ENCODE data around the gene CCDC148.

CCDC148 gene

GRCh38 chr2:158140201-158140600 is 316.4 kb downstream of the CCDC148 start:
- intact Hi-C loops (cut with DNase I): no loop called here
- no peak for DNase-seq

DNA sequence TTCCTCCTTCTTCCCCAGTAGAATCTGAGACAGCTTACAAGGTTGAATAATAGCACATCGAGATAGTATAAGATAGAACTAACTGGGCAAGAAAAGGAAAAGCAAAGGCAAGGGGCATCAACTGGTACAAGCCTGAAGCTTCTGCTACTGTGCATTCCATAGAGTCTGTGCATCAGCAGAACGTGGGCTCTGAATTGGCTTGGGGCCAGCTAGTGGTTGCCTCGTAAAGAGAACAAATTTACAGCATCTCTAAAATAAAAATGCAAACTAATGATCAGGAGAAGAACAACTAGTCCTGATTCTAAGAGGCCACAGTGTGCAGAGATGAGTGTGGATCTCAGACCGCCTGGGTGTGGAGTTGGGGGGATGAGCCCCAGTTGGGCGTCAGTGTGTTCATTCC is 318.3 kb downstream of the CCDC148 start:
- peak in 3 of 10 donors; percentile 18 to 70 (median 34) for DNase-seq
- intact Hi-C loops (cut with DNase I): no loop called here

DNA sequence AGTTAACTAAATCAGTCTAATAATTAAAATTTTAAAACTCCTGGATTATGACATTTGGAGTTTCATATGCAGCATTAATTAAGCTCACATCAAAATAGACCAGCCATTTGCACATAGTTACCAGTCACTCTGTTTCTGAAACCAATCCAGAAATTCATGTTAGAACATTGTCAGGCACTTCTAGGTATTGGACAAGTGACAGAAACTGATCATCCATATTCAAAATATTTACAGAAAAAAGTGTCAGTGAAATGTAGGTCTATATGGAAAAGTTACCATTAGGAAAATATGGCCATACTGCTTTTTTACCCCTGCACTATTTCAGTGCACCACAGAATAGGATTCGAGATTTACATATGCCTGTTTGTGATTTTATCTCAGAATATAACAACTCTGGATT is 321.5 kb downstream of the CCDC148 start:
- no peak for DNase-seq
- intact Hi-C loops (cut with DNase I): no loop called here

DNA sequence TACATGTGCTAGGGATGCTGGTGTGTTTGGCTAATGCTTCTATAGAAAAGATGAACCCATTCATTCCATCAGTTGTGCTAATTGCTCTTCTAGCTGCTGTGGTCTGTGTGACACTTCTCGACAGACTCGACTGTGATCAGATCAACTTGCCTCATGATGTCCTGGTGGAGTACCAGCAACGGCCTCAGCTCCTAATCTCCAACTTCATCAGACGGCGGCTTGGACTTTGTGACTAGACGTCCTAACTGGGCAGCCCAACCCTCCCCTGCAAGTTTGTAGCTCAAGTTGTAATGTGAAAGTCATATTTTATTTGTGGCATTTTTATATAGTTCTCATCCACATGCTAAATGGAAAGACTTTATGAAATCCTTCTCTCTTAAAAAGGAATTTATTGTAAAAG is 321.9 kb downstream of the CCDC148 start:
- DNase-seq: no peak
- intact Hi-C loops (cut with DNase I): no loop called here

- intact Hi-C loops (cut with DNase I): no loop called here
- no peak for DNase-seq
Measured at GRCh38 chr2:158134055-158134454, 322.5 kb downstream of the CCDC148 start.

GRCh38 chr2:158131919-158132566 is 324.5 kb downstream of the CCDC148 start:
- intact Hi-C loops (cut with DNase I): no loop called here
- DNase-seq: no peak

DNA sequence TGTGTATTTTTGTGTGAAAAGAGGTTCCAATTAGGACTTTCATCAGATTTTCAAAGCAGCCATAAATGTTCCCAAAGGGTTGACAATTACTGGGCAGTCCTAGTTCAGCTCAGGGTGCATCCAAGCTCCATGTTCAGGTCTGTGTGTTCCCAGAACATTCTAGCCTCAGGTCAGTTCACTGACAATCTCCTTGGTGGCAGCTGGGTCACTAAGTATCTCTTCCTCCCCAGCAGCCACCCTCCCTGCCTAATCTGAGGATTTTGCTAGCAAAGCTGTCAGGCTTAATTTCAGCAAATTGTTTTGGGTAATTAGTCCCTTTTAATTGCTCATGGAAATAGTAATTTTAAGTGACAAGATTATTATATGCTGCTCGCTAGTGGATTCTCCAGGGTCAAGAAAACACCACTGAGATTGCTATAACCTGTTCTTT is 325.1 kb downstream of the CCDC148 start:
- intact Hi-C loops (cut with DNase I): no loop called here

GRCh38 chr2:158130832-158131473 is 325.6 kb downstream of the CCDC148 start:
- intact Hi-C loops (cut with DNase I): no loop called here
- no peak for DNase-seq

More for the DNA sequence above, 325.1 kb downstream of the CCDC148 start:
- DNase-seq: no peak

DNA sequence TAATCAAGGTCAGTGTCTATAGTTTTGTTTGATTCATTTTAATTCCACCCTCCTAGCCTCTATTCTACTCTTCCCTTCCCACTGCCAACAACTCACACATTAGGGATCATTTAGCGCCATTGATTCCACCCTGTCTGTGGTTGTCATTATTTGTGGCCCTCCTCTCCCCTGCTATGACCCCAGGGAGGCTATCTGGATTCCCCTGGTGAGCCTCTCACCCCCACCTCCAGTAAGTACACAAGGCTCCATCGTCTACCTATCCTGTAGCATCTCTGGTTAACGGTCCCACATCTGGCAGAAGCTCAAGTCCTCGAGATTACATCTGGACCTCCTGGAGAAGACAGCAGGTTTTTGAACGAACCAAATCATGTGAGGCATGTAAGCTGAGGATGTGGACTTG is 327.5 kb downstream of the CCDC148 start:
- intact Hi-C loops (cut with DNase I): no loop called here

DNA sequence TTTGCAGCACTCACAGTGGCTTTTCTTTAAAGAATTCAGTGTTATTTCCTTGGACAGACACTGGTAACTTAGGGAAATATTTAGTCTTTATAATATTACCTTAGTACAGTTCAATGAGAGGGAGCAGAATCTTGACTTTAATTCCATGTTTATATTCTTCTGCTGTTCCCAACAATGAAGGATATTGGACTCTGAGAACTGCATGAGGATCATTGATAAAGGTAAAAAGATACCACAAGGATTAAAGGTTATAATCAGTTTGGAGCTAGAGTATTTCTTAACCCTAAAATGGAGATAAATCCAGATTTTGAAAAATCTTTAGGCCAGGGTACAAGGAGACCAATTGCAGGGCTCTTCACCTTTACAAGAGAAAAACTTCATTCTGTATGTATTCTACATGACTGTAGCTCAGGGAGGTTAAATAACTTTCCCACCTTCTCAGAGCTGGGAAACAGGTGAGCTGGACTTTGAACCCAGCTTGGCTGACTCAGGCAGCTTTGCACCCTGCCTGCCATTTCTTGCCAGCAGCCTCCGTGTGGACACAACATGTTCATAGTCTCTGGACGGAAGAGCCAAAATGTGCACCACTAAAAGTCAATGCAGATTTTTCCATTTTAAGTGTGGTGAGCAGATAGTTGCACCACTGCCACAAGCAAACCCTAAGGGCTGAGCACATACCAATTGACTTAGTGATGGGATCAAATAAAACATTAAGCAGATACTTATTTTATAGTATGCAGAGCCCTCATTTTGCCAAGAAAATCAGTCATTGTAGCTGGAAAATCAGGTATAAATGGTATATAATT is 328.2 kb downstream of the CCDC148 start:
- intact Hi-C loops (cut with DNase I): no loop called here

More for the DNA sequence above, 327.5 kb downstream of the CCDC148 start:
- no peak for DNase-seq

DNA sequence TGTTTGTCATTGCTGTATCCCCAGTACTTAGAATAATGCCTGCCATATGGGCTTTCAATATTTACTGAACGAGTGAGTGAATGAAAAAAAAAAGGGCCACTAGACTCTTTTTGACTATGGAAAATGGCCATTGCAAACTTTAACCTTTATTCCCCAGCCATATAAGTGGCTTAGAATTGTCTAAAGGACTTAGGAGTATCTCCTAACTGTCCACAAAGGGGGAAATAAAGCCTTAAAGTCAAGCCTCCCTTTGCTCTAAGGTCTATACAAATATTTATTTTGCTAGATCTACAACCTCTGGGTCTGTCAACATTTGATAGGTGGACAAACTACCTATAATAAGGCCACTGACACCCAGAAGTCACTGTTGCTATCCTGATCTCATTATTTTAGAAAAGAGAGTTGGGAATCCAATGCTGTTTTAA is 329.2 kb downstream of the CCDC148 start:
- intact Hi-C loops (cut with DNase I): no loop called here
- no peak for DNase-seq

More for the DNA sequence above, 328.2 kb downstream of the CCDC148 start:
- no peak for DNase-seq

GRCh38 chr2:158125756-158126498 is 330.6 kb downstream of the CCDC148 start:
- intact Hi-C loops (cut with DNase I): no loop called here
- DNase-seq: no peak

DNA sequence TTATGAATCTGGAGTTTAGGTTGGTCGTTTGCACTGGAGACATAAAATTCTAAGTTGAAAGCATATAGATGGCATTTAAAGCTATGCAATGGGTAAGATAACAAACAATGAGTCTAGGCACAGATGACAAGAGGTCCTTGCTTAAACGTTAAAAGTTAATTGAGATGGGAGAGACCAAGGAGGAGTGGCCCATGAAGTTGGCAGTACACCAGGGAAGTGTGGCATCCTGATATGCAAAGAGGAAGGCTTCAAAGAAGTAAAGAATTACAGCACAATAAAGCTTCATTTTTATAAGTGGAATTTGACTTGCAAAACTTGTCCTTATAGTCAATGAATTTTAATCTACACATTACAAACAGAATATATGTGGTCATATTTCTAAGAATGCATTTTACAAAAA is 331.7 kb downstream of the CCDC148 start:
- intact Hi-C loops (cut with DNase I): no loop called here
- DNase-seq: no peak

Data from posterior cingulate gyrus (tissue), 11 donors.